B cell (primary cell): ENCODE results near the gene MAML2. TPM values are rescaled to one million over a fixed set of nuclear protein-coding genes. Genes with fewer than 3 reads are reported as not detected.

Experiments used
- ATAC-seq: fragments of 200-7000 bp; cut with Tn5 transposase; one replicate; pipeline ENCODE4 v1.10.0; 2021; ENCODE audit warnings: low read depth, mild to moderate bottlenecking, moderate number of reproducible peaks, moderate library complexity
- CTCF ChIA-PET: fragments of 350-600 bp; sonication (Branson Sonifier 250); formaldehyde crosslinking; loops from one replicate; lab custom pipeline; 2021; ENCODE audit warnings: antibody characterized with exemption, inconsistent platforms; lab: Charles Lee
- POLR2A ChIA-PET: fragments of 350-600 bp; sonication (Branson Sonifier 250); formaldehyde crosslinking; loops from one replicate; lab custom pipeline; 2021; ENCODE audit warnings: antibody characterized with exemption; lab: Charles Lee
- DNase-seq: peaks from one replicate; pipeline ENCODE4 v3.0.0; 2013
- H2AFZ ChIP-seq: 2 replicates; pipeline ENCODE4 v1.6.1; 2012; ENCODE audit warnings: mild to moderate bottlenecking, low read depth, low read length; ENCODE audit not compliant: insufficient read depth, poor library complexity, severe bottlenecking
- H3K27ac ChIP-seq, 2 donors: 1 replicate in 1 of 2; 2 replicates in 1 of 2; pipeline ENCODE4 v1.5.1; 2012 to 2013; ENCODE audit warnings: low read length in 2 of 2, mild to moderate bottlenecking in 2 of 2, moderate library complexity in 1 of 2
- H3K27me3 ChIP-seq, 4 experiments: fragments of 200-600 bp in 1 of 4; sonication (generic) in 1 of 4; replicated peaks in 1 of 4; 1 replicate in 2 of 4; 2 replicates in 2 of 4; pipeline versions ENCODE4 v1.6.1 to v1.7.0; 2013 to 2016; ENCODE audit warnings: low read length in 3 of 4, mild to moderate bottlenecking in 2 of 4, mixed read lengths in 1 of 4, moderate library complexity in 1 of 4; ENCODE audit not compliant: insufficient read depth in 4 of 4, control insufficient read depth in 3 of 4; ENCODE audit errors: control extremely low read depth in 1 of 4
- H3K36me3 ChIP-seq, 2 experiments: replicated peaks in 1 of 2; 1 replicate in 1 of 2; 2 replicates in 1 of 2; pipeline versions ENCODE4 v1.6.1 to v1.7.1; 2013; ENCODE audit warnings: low read length in 1 of 2; ENCODE audit not compliant: insufficient read depth in 2 of 2, control insufficient read depth in 1 of 2; ENCODE audit errors: control extremely low read depth in 1 of 2, extremely low read depth in 1 of 2
- H3K4me1 ChIP-seq, 2 donors: fragments of 200-600 bp in 1 of 2; sonication (generic) in 1 of 2; 1 replicate in 1 of 2; 2 replicates in 1 of 2; pipeline versions ENCODE4 v1.5.1 to v1.6.1; 2013 to 2017; ENCODE audit warnings: low read length in 2 of 2; ENCODE audit not compliant: control insufficient read depth in 2 of 2, insufficient read depth in 2 of 2
- H3K4me2 ChIP-seq: replicated peaks from 2 replicates; pipeline ENCODE3; 2012; ENCODE audit warnings: mild to moderate bottlenecking, low read depth, low read length; ENCODE audit not compliant: poor library complexity, severe bottlenecking
- H3K4me3 ChIP-seq, 5 experiments: fragments of 200-600 bp in 1 of 5; sonication (generic) in 1 of 5; 1 replicate in 3 of 5; 2 replicates in 2 of 5; pipeline versions ENCODE4 v1.5.1 to v1.7.0; 2011 to 2016; ENCODE audit warnings: low read length in 4 of 5, mild to moderate bottlenecking in 4 of 5, low read depth in 2 of 5, control low read depth in 1 of 5, moderate library complexity in 1 of 5; ENCODE audit not compliant: insufficient read depth in 1 of 5; ENCODE audit errors: control extremely low read depth in 1 of 5, extremely low read depth in 1 of 5
- H3K79me2 ChIP-seq: fragments of 200-600 bp; sonication (generic); one replicate; pipeline ENCODE4 v1.6.0; 2016; ENCODE audit warnings: low read length; ENCODE audit not compliant: control insufficient read depth, insufficient read depth
- H3K9ac ChIP-seq: fragments of 200-600 bp; sonication (generic); 2 replicates; pipeline ENCODE4 v1.6.1; 2017; ENCODE audit warnings: mild to moderate bottlenecking, low read length, moderate library complexity
- H3K9me3 ChIP-seq, 3 donors: one replicate each; pipeline versions ENCODE4 v1.6.1 to v1.7.1; 2013; ENCODE audit warnings: low read length in 2 of 3; ENCODE audit not compliant: control insufficient read depth in 2 of 3, insufficient read depth in 1 of 3; ENCODE audit errors: control extremely low read depth in 1 of 3
- H4K20me1 ChIP-seq: 2 replicates; pipeline ENCODE4 v1.6.0; 2012; ENCODE audit warnings: mild to moderate bottlenecking, low read length; ENCODE audit not compliant: insufficient read depth, control insufficient read depth, poor library complexity, severe bottlenecking
- H3K27ac Mint-ChIP-seq: one replicate; pipeline ENCODE4 v1.8.0; 2021; ENCODE audit warnings: mixed read lengths
- H3K27me3 Mint-ChIP-seq: one replicate; pipeline ENCODE4 v1.8.0; 2021; ENCODE audit warnings: mixed read lengths
- H3K4me1 Mint-ChIP-seq: one replicate; pipeline ENCODE4 v1.8.0; 2021; ENCODE audit warnings: mixed read lengths
- H3K4me3 Mint-ChIP-seq: one replicate; pipeline ENCODE4 v1.8.0; 2021; ENCODE audit warnings: mixed read lengths
- H3K9me3 Mint-ChIP-seq: one replicate; pipeline ENCODE4 v1.8.0; 2022; ENCODE audit warnings: mixed read lengths; ENCODE audit not compliant: insufficient read depth
- EZH2 ChIP-seq: IDR thresholded peaks from 2 replicates; pipeline ENCODE4 v1.6.1; 2012; ENCODE audit warnings: borderline replicate concordance, low read depth, mild to moderate bottlenecking, moderate library complexity, low read length; ENCODE audit not compliant: insufficient read depth, poor library complexity, severe bottlenecking
- WGBS: methylation state at CpG from one replicate; pipeline ENCODE4 v1.1.5; 2013; ENCODE audit warnings: missing lambda C conversion rate; ENCODE audit not compliant: insufficient coverage; 5-methylcytosine and 5-hydroxymethylcytosine counted together
- intact Hi-C: fragments of 100-400 bp; cut with micrococcal nuclease; formaldehyde crosslinking; loops from one replicate; pipeline ENCODE4 v1.10.0; 2022
- polyA plus RNA-seq: library from polyadenylated mRNA; depleted of rRNA; stranded (reverse); fragments of >200 nt; gene quantifications from 2 replicates; pipeline ENCODE4 v1.2.3, GENCODE V29; 2012
- total RNA-seq, 2 donors: library from RNA; stranded (reverse); fragments of 120-200 nt in 1 of 2; gene quantifications; 1 replicate in 1 of 2; 2 replicates in 1 of 2; pipeline versions ENCODE4 v1.2.3 to v1.2.4, GENCODE V29; 2013 to 2022
- TF ChIP-seq, protein P1 (sequence below): fragments of 200-600 bp; IDR thresholded peaks from one replicate; pipeline ENCODE4 v1.8.0; 2022; ENCODE audit warnings: antibody characterized with exemption, mild to moderate bottlenecking

MAML2 gene
- total and polyA plus RNA-seq, 2 donors (not counting 1 experiment from before 2014, with no cell fraction given): 10.7 to 26.4 TPM

GRCh38 chr11:95993438-95994298 is 349.3 kb downstream of the MAML2 start:
- H3K9me3 ChIP-seq: no peaks in the 10 kb centered on the region
- H3K4me3 ChIP-seq: no peak overlapping the region
- no peaks in the 10 kb centered on the region for H3K27me3 Mint-ChIP-seq
- no peak overlapping the region for H3K27ac ChIP-seq
- no peak overlapping the region for H3K4me2 ChIP-seq
- no peaks in the 10 kb centered on the region for H3K4me1 Mint-ChIP-seq
- CTCF ChIA-PET: no interaction called here
- intact Hi-C loops: no loop called here
- H3K79me2 ChIP-seq: peaks cover 5% of the 10 kb centered on the region
- DNase-seq: no peak
- H3K27ac Mint-ChIP-seq: no peak overlapping the region
- POLR2A ChIA-PET: no interaction called here
- no peak overlapping the region for H3K9ac ChIP-seq
- H3K4me1 ChIP-seq: no peaks in the 10 kb centered on the region
- TF ChIP-seq, protein P1, sequence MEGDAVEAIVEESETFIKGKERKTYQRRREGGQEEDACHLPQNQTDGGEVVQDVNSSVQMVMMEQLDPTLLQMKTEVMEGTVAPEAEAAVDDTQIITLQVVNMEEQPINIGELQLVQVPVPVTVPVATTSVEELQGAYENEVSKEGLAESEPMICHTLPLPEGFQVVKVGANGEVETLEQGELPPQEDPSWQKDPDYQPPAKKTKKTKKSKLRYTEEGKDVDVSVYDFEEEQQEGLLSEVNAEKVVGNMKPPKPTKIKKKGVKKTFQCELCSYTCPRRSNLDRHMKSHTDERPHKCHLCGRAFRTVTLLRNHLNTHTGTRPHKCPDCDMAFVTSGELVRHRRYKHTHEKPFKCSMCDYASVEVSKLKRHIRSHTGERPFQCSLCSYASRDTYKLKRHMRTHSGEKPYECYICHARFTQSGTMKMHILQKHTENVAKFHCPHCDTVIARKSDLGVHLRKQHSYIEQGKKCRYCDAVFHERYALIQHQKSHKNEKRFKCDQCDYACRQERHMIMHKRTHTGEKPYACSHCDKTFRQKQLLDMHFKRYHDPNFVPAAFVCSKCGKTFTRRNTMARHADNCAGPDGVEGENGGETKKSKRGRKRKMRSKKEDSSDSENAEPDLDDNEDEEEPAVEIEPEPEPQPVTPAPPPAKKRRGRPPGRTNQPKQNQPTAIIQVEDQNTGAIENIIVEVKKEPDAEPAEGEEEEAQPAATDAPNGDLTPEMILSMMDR: no peak
- no peak for TF ChIP-seq EZH2
- no peak overlapping the region for H3K4me3 Mint-ChIP-seq
- H3K27me3 ChIP-seq: no peaks in the 10 kb centered on the region
- no peak for ATAC-seq
- H3K9me3 Mint-ChIP-seq: no peaks in the 10 kb centered on the region
- WGBS: 100% methylated on average over 4 of the region's 10 CpGs
- no peak overlapping the region for H2AFZ ChIP-seq
- no peaks in the 10 kb centered on the region for H4K20me1 ChIP-seq
- peaks cover 0 to 31% of the 10 kb centered on the region in 2 experiments for H3K36me3 ChIP-seq

DNA sequence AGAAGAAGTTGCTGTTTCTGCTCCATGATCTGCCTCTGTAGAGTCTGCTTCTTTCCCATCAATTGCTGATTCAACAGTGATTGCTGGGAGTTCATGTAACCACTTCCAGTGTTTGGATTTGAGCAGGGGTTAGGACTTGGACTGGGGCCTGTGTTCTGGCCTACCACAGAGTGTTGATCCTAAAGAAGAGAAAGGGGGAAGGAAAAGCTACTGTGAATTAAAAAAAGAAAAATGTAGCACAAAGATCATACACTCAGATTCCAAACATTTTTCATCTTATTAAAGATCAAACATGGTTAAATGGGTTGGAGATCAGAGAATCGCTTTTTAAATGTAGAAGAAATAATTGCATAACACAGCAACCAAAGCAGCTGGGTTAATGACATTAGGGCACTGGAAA is 351.4 kb downstream of the MAML2 start:
- WGBS: no CpG with 5 or more reads among the region's 1 CpG
- no peak overlapping the region for H3K27ac ChIP-seq
- no peak for DNase-seq
- no peak for TF ChIP-seq EZH2
- TF ChIP-seq, protein P1: no peak
- H3K4me1 ChIP-seq: no peaks in the 10 kb centered on the region
- no peaks in the 10 kb centered on the region for H3K27me3 Mint-ChIP-seq
- CTCF ChIA-PET: no interaction called here
- H3K27me3 ChIP-seq: no peaks in the 10 kb centered on the region
- intact Hi-C loops: no loop called here
- H3K4me3 ChIP-seq: no peak overlapping the region
- POLR2A ChIA-PET: no interaction called here
- ATAC-seq: no peak
- no peak overlapping the region for H3K4me2 ChIP-seq
- no peak overlapping the region for H3K9ac ChIP-seq
- H3K27ac Mint-ChIP-seq: no peak overlapping the region
- no peak overlapping the region for H2AFZ ChIP-seq
- no peaks in the 10 kb centered on the region for H3K4me1 Mint-ChIP-seq
- peaks cover 0 to 38% of the 10 kb centered on the region in 2 experiments for H3K36me3 ChIP-seq
- no peaks in the 10 kb centered on the region for H4K20me1 ChIP-seq
- H3K9me3 Mint-ChIP-seq: no peaks in the 10 kb centered on the region
- no peak overlapping the region for H3K4me3 Mint-ChIP-seq
- no peaks in the 10 kb centered on the region for H3K9me3 ChIP-seq
- H3K79me2 ChIP-seq: no peaks in the 10 kb centered on the region
